HCT116 (cell line): ENCODE measurements around the gene C6orf62. TPM values are rescaled to one million over a fixed set of nuclear protein-coding genes. Genes with fewer than 3 reads are reported as not detected.
"Not testable (repeated sequence)": the region's sequence is repeated elsewhere in the genome, so short reads cannot be mapped to it uniquely, and the experiment has no call there.

Experiments used
- ATAC-seq: fragments of 200-7000 bp; cut with Tn5 transposase; 2 replicates; pipeline ENCODE4 v1.9.1; 2020; ENCODE audit warnings: mild to moderate bottlenecking, moderate library complexity
- BruUV-seq: library from RNA; stranded (reverse); fragments of 400-500 nt; replicated peaks from 2 replicates; lab custom pipeline; 2021; lab: Mats Ljungman, UMichigan
- CTCF ChIA-PET: fragments of 300-600 bp; sonication (Branson Sonifier 250); formaldehyde crosslinking; loops from one replicate; lab custom pipeline; 2021; ENCODE audit warnings: antibody characterized with exemption; lab: Charles Lee
- POLR2A ChIA-PET: fragments of 300-600, 350-600 bp; sonication (Branson Sonifier 250); formaldehyde crosslinking; loops from one replicate; lab custom pipeline; 2021; ENCODE audit warnings: antibody characterized with exemption; lab: Charles Lee
- RAD21 ChIA-PET, 2 experiments: fragments of 300-600 bp; sonication (Branson Sonifier 250); formaldehyde crosslinking; loops; one replicate each; lab custom pipeline; 2023; ENCODE audit warnings: low total read pairs in 2 of 2; ENCODE audit not compliant: uncharacterized antibody in 2 of 2, unreplicated experiment in 2 of 2, low non-redundant PET in 1 of 2; lab: Charles Lee
- DNase-seq: peaks from one replicate; pipeline ENCODE4 v3.0.0-alpha.2; 2010; ENCODE audit warnings: low read depth, low spot score
- H2AFZ ChIP-seq: fragments of 200-600 bp; shearing (Covaris generic), sonication (generic); 2 replicates; pipeline ENCODE4 v1.6.1; 2017; ENCODE audit warnings: low read depth, mixed run types, mixed read lengths, antibody characterized with exemption, low read length; ENCODE audit not compliant: poor library complexity, severe bottlenecking
- H3K27ac ChIP-seq: 2 replicates; pipeline ENCODE4 v1.5.1; 2012; ENCODE audit warnings: low read depth, low read length
- H3K27me3 ChIP-seq: fragments of 200-600 bp; sonication (generic); 2 replicates; pipeline ENCODE4 v1.6.1; 2016; ENCODE audit warnings: mixed run types, low read length, mixed read lengths; ENCODE audit not compliant: insufficient read depth
- H3K36me3 ChIP-seq, 2 experiments: fragments of 200-500 bp in 1 of 2; fragments of 200-600 bp in 1 of 2; sonication (Bioruptor generic) in 1 of 2; sonication (generic) in 1 of 2; 2 replicates each; pipeline versions ENCODE4 v1.5.1 to v1.6.1; 2014 to 2016; ENCODE audit warnings: low read length in 2 of 2, inconsistent platforms in 1 of 2, mixed read lengths in 1 of 2, mixed run types in 1 of 2; ENCODE audit not compliant: insufficient read depth in 2 of 2, control insufficient read depth in 1 of 2
- H3K4me1 ChIP-seq, 2 experiments: fragments of 200-600 bp in 1 of 2; sonication (generic) in 1 of 2; 2 replicates each; pipeline versions ENCODE4 v1.5.1 to v1.6.1; 2012 to 2017; ENCODE audit warnings: low read length in 2 of 2, inconsistent platforms in 1 of 2, mild to moderate bottlenecking in 1 of 2, mixed read lengths in 1 of 2, mixed run types in 1 of 2, moderate library complexity in 1 of 2; ENCODE audit not compliant: insufficient read depth in 2 of 2, control insufficient read depth in 1 of 2
- H3K4me2 ChIP-seq: fragments of 200-600 bp; sonication (generic); 2 replicates; pipeline ENCODE4 v1.6.1; 2017; ENCODE audit warnings: mixed run types, low read length, mixed read lengths
- H3K4me3 ChIP-seq, 2 experiments: fragments of 200-600 bp in 1 of 2; sonication (generic) in 1 of 2; replicated peaks in 1 of 2; 2 replicates each; pipeline ENCODE4 v1.5.1; 2011 to 2016; ENCODE audit warnings: low read length in 2 of 2, control low read depth in 1 of 2, low read depth in 1 of 2, mild to moderate bottlenecking in 1 of 2, mixed read lengths in 1 of 2, mixed run types in 1 of 2
- H3K79me2 ChIP-seq: fragments of 200-600 bp; sonication (generic); 2 replicates; pipeline ENCODE4 v1.6.1; 2017; ENCODE audit warnings: mild to moderate bottlenecking, mixed run types, low read length, moderate library complexity, mixed read lengths; ENCODE audit not compliant: insufficient read depth
- H3K9ac ChIP-seq: fragments of 200-600 bp; sonication (generic); 2 replicates; pipeline ENCODE4 v1.6.1; 2016; ENCODE audit warnings: low read length, mixed read lengths
- H3K9me2 ChIP-seq: fragments of 200-600 bp; sonication (generic), shearing (Covaris generic); 2 replicates; pipeline ENCODE4 v1.6.1; 2017; ENCODE audit warnings: mixed run types, mild to moderate bottlenecking, moderate library complexity; ENCODE audit not compliant: insufficient read depth
- H3K9me3 ChIP-seq, 2 experiments: fragments of 200-500 bp in 1 of 2; fragments of 200-600 bp in 1 of 2; sonication (Bioruptor generic) in 1 of 2; sonication (generic) in 1 of 2; 2 replicates each; pipeline ENCODE4 v1.6.1; 2014 to 2017; ENCODE audit warnings: low read length in 2 of 2, mixed read lengths in 2 of 2, inconsistent platforms in 1 of 2, low read depth in 1 of 2, mild to moderate bottlenecking in 1 of 2, mixed run types in 1 of 2, moderate library complexity in 1 of 2; ENCODE audit not compliant: control insufficient read depth in 1 of 2, insufficient read depth in 1 of 2
- H4K20me1 ChIP-seq: fragments of 200-600 bp; sonication (generic), shearing (Covaris generic); 2 replicates; pipeline ENCODE4 v1.6.1; 2017; ENCODE audit warnings: mixed run types, mild to moderate bottlenecking, moderate library complexity; ENCODE audit not compliant: insufficient read depth
- CBX3 ChIP-seq: IDR thresholded peaks from 2 replicates; pipeline ENCODE4 v1.6.1; 2012; ENCODE audit warnings: low read depth
- ELF1 ChIP-seq: IDR thresholded peaks from 2 replicates; pipeline ENCODE4 v1.6.1; 2012; ENCODE audit warnings: low read depth, borderline replicate concordance
- EZH2 ChIP-seq: fragments of 200-600 bp; sonication (generic); IDR thresholded peaks from 2 replicates; pipeline ENCODE4 v1.6.1; 2017; ENCODE audit warnings: antibody characterized with exemption, mixed run types
- EZH2phosphoT487 ChIP-seq: fragments of 200-600 bp; IDR thresholded peaks from 2 replicates; pipeline ENCODE4 v1.6.1; 2018; ENCODE audit warnings: antibody characterized with exemption, borderline replicate concordance
- POLR2A ChIP-seq: IDR thresholded peaks from 2 replicates; pipeline ENCODE4 v1.7.0; 2011; ENCODE audit warnings: borderline replicate concordance; ENCODE audit not compliant: insufficient read depth, insufficient read length; ENCODE audit errors: extremely low read depth
- RAD21 ChIP-seq: IDR thresholded peaks from 2 replicates; pipeline ENCODE4 v1.6.1; 2012; ENCODE audit warnings: low read depth, mild to moderate bottlenecking
- SIN3A ChIP-seq: IDR thresholded peaks from 2 replicates; pipeline ENCODE4 v1.6.1; 2012; ENCODE audit warnings: low read depth
- SRF ChIP-seq: IDR thresholded peaks from 2 replicates; pipeline ENCODE4 v1.6.1; 2012; ENCODE audit warnings: low read depth
- TCF7L2 ChIP-seq: IDR thresholded peaks from 2 replicates; pipeline ENCODE4 v1.7.0; 2011; ENCODE audit warnings: borderline replicate concordance, inconsistent platforms; ENCODE audit not compliant: insufficient read depth, insufficient read length; ENCODE audit errors: extremely low read depth
- ZFX ChIP-seq: fragments of 450-650 bp; IDR thresholded peaks from 2 replicates; pipeline ENCODE4 v1.6.1; 2017
- intact Hi-C: fragments of 100-400 bp; cut with micrococcal nuclease; formaldehyde crosslinking; loops from 2 replicates; pipeline ENCODE4 v1.10.0; 2022
- total RNA-seq: library from RNA; stranded (reverse); gene quantifications from one replicate; pipeline ENCODE4 v1.2.1, GENCODE V29; 2021; ENCODE audit not compliant: unreplicated experiment

Gene C6orf62
- total RNA-seq, 1 experiment from 2014 or later, result 103 TPM

GRCh38 chr6:24720131-24720603 is 1.2 kb upstream of the C6orf62 start:
- H2AFZ ChIP-seq, result no peak overlapping the region
- ATAC-seq (peak; percentile 10), DNase-seq (no peak)
- H3K4me2 ChIP-seq, result peak overlapping the region; percentile 90
- peaks cover 17 to 29% of the 10 kb centered on the region in 2 experiments for H3K36me3 ChIP-seq
- no peaks in the 10 kb centered on the region for H3K9me2 ChIP-seq
- peaks cover 16 to 30% of the 10 kb centered on the region in 2 experiments; a peak in 3 of 4 replicates for H3K4me1 ChIP-seq
- POLR2A ChIA-PET, result interaction anchor here (0.8 kb wide), 1 partner anchor 51 kb away, joined by 3 read pairs; no protein-coding TSS in a partner anchor
- CTCF ChIA-PET, result no interaction called here
- RAD21 ChIA-PET, result no interaction called here
- H3K27ac ChIP-seq, result peak overlapping the region; percentile 95
- intact Hi-C loops, result loop anchor here (5.0 kb wide), 1 partner anchor 47 kb away; no protein-coding TSS in a partner anchor
- H3K27me3 ChIP-seq, result no peaks in the 10 kb centered on the region
- no peaks in the 10 kb centered on the region for H3K9me3 ChIP-seq
- H3K4me3 ChIP-seq, result peak overlapping the region; percentile 92 to 96
- H3K79me2 ChIP-seq, result peaks cover 53% of the 10 kb centered on the region
- peaks cover 11% of the 10 kb centered on the region; the same call in 1 of the 2 replicates for H4K20me1 ChIP-seq
- TF ChIP-seq ZFX (peak; percentile 37; the same call in 1 of the 2 replicates), SIN3A (peak; percentile 66; the same call in 1 of the 2 replicates), EZH2phosphoT487 (no peak)
- TF ChIP-seq, all 23 proteins: peak for 2
- no TSS peak for BruUV-seq
- peak overlapping the region; percentile 99 for H3K9ac ChIP-seq

- H3K4me1 ChIP-seq, result peaks cover 16 to 30% of the 10 kb centered on the region in 2 experiments; a peak in 3 of 4 replicates
- RAD21 ChIA-PET, result no interaction called here
Observed at GRCh38 chr6:24718449-24719124, 367 bp downstream of the C6orf62 start.

GRCh38 chr6:24716602-24717148 is 2.3 kb downstream of the C6orf62 start:
- Histone ChIP-seq H3K36me3 (peaks cover 47 to 52% of the 10 kb centered on the region in 2 experiments), H3K79me2 (peaks cover 88% of the 10 kb centered on the region), H3K4me1 (peaks cover 12 to 25% of the 10 kb centered on the region in 2 experiments; a peak in 3 of 4 replicates), H4K20me1 (peaks cover 31% of the 10 kb centered on the region)
- DNase-seq, H3K4me3 ChIP-seq, RAD21 ChIA-PET, H3K4me2 ChIP-seq, ATAC-seq, H3K9me2 ChIP-seq, H3K9me3 ChIP-seq, H2AFZ ChIP-seq, BruUV-seq, POLR2A ChIA-PET, CTCF ChIA-PET, H3K27ac ChIP-seq, H3K9ac ChIP-seq, H3K27me3 ChIP-seq: not testable (repeated sequence)
- intact Hi-C loops, result loop anchor here (10.0 kb wide), 1 partner anchor 358 kb away; no protein-coding TSS in a partner anchor

More at GRCh38 chr6:24718449-24719124, 367 bp downstream of the C6orf62 start:
- peaks cover 23% of the 10 kb centered on the region for H4K20me1 ChIP-seq
- no peaks in the 10 kb centered on the region for H3K27me3 ChIP-seq
- TF ChIP-seq POLR2A (peak; percentile 30), CBX3 (no peak), ELF1 (no peak), SRF (no peak), RAD21 (no peak), EZH2 (no peak), TCF7L2 (no peak)
- no peak overlapping the region for H2AFZ ChIP-seq
- no peaks in the 10 kb centered on the region for H3K9me3 ChIP-seq
- ChIA-PET POLR2A (interaction anchor here (1.6 kb wide), 1 partner anchor 56 kb away, joined by 4 read pairs; the partner anchor contains the start of gene GMNN), CTCF (no interaction called here)
- H3K36me3 ChIP-seq, result peaks cover 33 to 44% of the 10 kb centered on the region in 2 experiments
- H3K4me2 ChIP-seq, result peak overlapping the region; percentile 90
- no peak for DNase-seq
- peak overlapping the region; percentile 92 to 96 for H3K4me3 ChIP-seq
- no TSS peak for BruUV-seq
- intact Hi-C loops, result loop anchor here (10.0 kb wide), 1 partner anchor 356 kb away; no protein-coding TSS in a partner anchor
- peak overlapping the region; percentile 95; the same call in 1 of the 2 replicates for H3K27ac ChIP-seq
- ATAC-seq, result no peak
- H3K9ac ChIP-seq, result peak overlapping the region; percentile 99
- H3K9me2 ChIP-seq, result no peaks in the 10 kb centered on the region
- peaks cover 69% of the 10 kb centered on the region for H3K79me2 ChIP-seq
